HL-60/S4 (cell line): Measurements from ENCODE around the gene IGF2R.
"Not testable (repeated sequence)": the region's sequence is repeated elsewhere in the genome, so short reads cannot be mapped to it uniquely, and the experiment has no call there.

ENCODE experiments used
- in situ Hi-C: fragments of 300-500 bp; cut with MboI; formaldehyde crosslinking; loops from 2 replicates; pipeline ENCODE4 v1.14.3; 2022; ENCODE audit warnings: low sequenced_read_pairs

The IGF2R gene

GRCh38 chr6:160133441-160134336, 164.8 kb downstream of the IGF2R start:
- in situ Hi-C loops: no loop called here

- in situ Hi-C loops: not testable (repeated sequence)
Observed at GRCh38 chr6:160134337-160134751, 165.5 kb downstream of the IGF2R start.

- in situ Hi-C loops: no loop called here
Observed at GRCh38 chr6:160134779-160135547, 166.1 kb downstream of the IGF2R start.

- in situ Hi-C loops: no loop called here
Observed at GRCh38 chr6:160135907-160136655, 167.2 kb downstream of the IGF2R start.

- in situ Hi-C loops: no loop called here
Observed at GRCh38 chr6:160137130-160137988, 168.5 kb downstream of the IGF2R start.

GRCh38 chr6:160137989-160138835, 169.3 kb downstream of the IGF2R start:
- in situ Hi-C loops: no loop called here

- in situ Hi-C loops: no loop called here
Observed at GRCh38 chr6:160138839-160139419, 170.0 kb downstream of the IGF2R start.

- in situ Hi-C loops: no loop called here
Observed at GRCh38 chr6:160139420-160139851, 170.6 kb downstream of the IGF2R start.

GRCh38 chr6:160140493-160140892, 171.6 kb downstream of the IGF2R start:
- in situ Hi-C loops: loop anchor here (10.0 kb wide), 1 partner anchor 304 kb away; no protein-coding TSS in a partner anchor

GRCh38 chr6:160141001-160141726, 172.3 kb downstream of the IGF2R start:
- in situ Hi-C loops: loop anchor here (10.0 kb wide), 1 partner anchor 304 kb away; no protein-coding TSS in a partner anchor

GRCh38 chr6:160142115-160142715, 173.3 kb downstream of the IGF2R start:
- in situ Hi-C loops: loop anchor here (10.0 kb wide), 1 partner anchor 303 kb away; no protein-coding TSS in a partner anchor

GRCh38 chr6:160146454-160147145, 177.7 kb downstream of the IGF2R start:
- in situ Hi-C loops: loop anchor here (10.0 kb wide), 1 partner anchor 298 kb away; no protein-coding TSS in a partner anchor

- in situ Hi-C loops: loop anchor here (10.0 kb wide), 1 partner anchor 298 kb away; no protein-coding TSS in a partner anchor
Observed at GRCh38 chr6:160147146-160147536, 178.3 kb downstream of the IGF2R start.

- in situ Hi-C loops: no loop called here
Observed at GRCh38 chr6:160154471-160154870, 185.6 kb downstream of the IGF2R start.

GRCh38 chr6:160156842-160157241, 188.0 kb downstream of the IGF2R start:
- in situ Hi-C loops: no loop called here

GRCh38 chr6:160160450-160160849, 191.6 kb downstream of the IGF2R start:
- in situ Hi-C loops: no loop called here
